ENCODE measurements around the gene CST7. TPM values are rescaled to one million over a fixed set of nuclear protein-coding genes. Genes with fewer than 3 reads are reported as not detected.

Gene CST7
- total and polyA plus RNA-seq, 3 donors from 2014 or later, result 0.56 to 4.1 TPM; not detected in 1

DNA sequence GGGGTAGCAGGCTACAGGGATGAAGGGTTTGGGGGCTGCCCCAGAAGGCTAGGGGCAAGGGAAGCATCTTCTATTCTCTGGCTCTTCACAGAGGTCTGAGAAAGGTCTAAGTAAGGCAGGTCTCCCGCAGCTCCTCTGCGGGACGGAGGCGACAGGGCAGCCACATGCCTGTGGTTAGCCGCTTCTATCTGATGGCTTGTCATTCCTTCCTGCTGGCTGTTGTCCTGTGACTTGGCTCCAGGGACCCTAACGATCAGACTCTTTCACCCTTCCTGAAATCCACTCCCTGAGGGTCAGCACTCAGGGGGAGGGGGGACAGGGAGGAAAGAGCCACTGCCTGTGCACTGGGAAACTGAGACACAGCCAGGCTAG, 673 bp downstream of the CST7 start:
- no peaks in the 10 kb centered on the region for H3K4me1 ChIP-seq
- no peaks in the 10 kb centered on the region for H3K36me3 ChIP-seq (ENCODE audit: low read depth, missing control alignments)
- no peaks in the 10 kb centered on the region for H3K9me3 ChIP-seq
- DNase-seq, result no peak
- whole genome bisulfite sequencing, 2 donors, result 63 to 76% methylated on average over 6 of the region's 6 CpGs
- H3K4me3 ChIP-seq, result no peak overlapping the region
- H3K27ac ChIP-seq, result no peak overlapping the region
- intact Hi-C loops (cut with DNase I; ENCODE audit: low total_unique reads), result no loop called here
- H3K27me3 ChIP-seq, result no peaks in the 10 kb centered on the region
- TF ChIP-seq POLR2A (IDR thresholded peaks at IDR 0.05), result no peak
- TF ChIP-seq, protein P1, sequence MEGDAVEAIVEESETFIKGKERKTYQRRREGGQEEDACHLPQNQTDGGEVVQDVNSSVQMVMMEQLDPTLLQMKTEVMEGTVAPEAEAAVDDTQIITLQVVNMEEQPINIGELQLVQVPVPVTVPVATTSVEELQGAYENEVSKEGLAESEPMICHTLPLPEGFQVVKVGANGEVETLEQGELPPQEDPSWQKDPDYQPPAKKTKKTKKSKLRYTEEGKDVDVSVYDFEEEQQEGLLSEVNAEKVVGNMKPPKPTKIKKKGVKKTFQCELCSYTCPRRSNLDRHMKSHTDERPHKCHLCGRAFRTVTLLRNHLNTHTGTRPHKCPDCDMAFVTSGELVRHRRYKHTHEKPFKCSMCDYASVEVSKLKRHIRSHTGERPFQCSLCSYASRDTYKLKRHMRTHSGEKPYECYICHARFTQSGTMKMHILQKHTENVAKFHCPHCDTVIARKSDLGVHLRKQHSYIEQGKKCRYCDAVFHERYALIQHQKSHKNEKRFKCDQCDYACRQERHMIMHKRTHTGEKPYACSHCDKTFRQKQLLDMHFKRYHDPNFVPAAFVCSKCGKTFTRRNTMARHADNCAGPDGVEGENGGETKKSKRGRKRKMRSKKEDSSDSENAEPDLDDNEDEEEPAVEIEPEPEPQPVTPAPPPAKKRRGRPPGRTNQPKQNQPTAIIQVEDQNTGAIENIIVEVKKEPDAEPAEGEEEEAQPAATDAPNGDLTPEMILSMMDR (IDR thresholded peaks at IDR 0.05), result no peak

DNA sequence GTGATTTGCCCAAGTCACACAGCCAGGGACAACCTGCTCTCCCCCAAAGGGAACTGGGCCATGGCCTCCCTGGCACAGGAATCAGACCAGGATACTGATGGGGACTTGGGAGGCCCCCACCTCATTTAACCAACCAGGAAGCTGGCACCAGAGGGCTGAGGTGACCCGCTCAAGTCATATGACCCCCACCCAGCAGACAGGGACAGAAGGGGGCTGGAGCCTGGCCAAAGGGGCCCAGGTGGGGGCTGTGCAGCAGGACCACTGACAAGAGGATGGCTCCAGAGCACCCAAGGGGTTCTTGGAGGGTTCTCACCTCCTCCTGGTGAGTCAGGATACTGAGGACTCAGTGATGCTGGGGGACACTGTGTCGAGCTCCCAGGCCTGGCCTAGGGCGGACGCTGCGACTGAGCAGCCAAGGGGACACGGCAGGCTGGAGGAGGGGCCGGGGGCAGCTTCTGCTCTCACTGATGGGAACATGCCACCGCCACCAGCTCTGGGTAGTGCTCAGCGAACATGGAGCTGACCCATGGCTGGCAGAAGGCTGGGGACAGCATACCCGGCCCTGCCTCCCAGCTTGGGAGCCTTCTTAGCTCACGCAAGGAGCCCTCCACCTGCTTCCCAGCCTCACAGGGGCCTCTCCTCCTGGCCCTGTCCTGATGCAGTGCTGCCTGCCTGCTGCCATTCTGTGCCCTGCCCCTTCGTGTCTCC, 1.2 kb downstream of the CST7 start:
- H3K36me3 ChIP-seq (ENCODE audit: low read depth, missing control alignments), result no peaks in the 10 kb centered on the region
- no peaks in the 10 kb centered on the region for H3K4me1 ChIP-seq
- H3K27me3 ChIP-seq, result no peaks in the 10 kb centered on the region
- no peak overlapping the region for H3K27ac ChIP-seq
- TF ChIP-seq, protein P1 (IDR thresholded peaks at IDR 0.05), result no peak
- no peak for TF ChIP-seq POLR2A (IDR thresholded peaks at IDR 0.05)
- 65 to 78% methylated on average over 8 to 12 of the region's 12 CpGs for WGBS, 2 donors
- intact Hi-C loops (cut with DNase I; ENCODE audit: low total_unique reads), result no loop called here
- H3K4me3 ChIP-seq, result no peak overlapping the region
- H3K9me3 ChIP-seq, result no peaks in the 10 kb centered on the region
- DNase-seq, result no peak

DNA sequence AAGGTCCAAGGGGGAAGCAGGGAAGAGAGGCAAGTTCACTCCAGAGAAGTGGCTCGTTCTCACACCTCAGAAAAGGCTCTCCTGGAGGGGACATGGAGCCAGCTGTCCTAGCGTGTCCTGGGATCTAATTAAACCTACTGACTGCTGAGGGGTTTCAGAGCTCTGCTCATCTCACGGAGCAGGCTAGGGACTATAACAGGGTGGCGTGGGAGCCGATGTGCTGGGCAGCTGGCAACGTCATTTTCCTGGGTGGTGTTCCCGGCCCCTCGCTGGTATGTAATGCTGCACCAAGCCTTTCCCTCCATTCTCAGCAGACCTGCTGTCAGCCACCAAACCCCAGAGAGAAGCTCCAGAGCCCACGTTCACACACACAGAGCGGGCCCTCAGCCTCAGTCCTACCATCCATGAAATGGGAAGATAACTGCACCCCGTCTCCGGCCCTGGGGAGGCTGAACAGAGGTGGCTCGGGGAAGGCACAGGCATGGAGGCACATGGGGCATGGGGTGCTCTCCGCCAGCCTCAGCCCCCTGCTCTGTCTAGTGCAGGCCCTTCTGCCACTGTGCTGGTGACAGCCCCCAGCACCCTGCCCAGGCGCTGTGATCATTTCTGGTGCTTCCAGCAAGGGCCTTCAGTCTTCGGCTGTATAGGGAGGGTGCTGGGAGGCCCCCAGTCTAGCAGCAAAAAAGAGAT, 1.9 kb downstream of the CST7 start:
- 66 to 83% methylated on average over 10 to 16 of the region's 16 CpGs for WGBS, 2 donors
- intact Hi-C loops (cut with DNase I; ENCODE audit: low total_unique reads), result no loop called here
- no peaks in the 10 kb centered on the region for H3K36me3 ChIP-seq (ENCODE audit: low read depth, missing control alignments)
- no peak overlapping the region for H3K4me3 ChIP-seq
- no peak overlapping the region for H3K27ac ChIP-seq
- no peak for TF ChIP-seq POLR2A (IDR thresholded peaks at IDR 0.05)
- TF ChIP-seq, protein P1 (IDR thresholded peaks at IDR 0.05), result no peak
- no peaks in the 10 kb centered on the region for H3K4me1 ChIP-seq
- DNase-seq, result no peak
- H3K27me3 ChIP-seq, result no peaks in the 10 kb centered on the region
- H3K9me3 ChIP-seq, result no peaks in the 10 kb centered on the region

DNA sequence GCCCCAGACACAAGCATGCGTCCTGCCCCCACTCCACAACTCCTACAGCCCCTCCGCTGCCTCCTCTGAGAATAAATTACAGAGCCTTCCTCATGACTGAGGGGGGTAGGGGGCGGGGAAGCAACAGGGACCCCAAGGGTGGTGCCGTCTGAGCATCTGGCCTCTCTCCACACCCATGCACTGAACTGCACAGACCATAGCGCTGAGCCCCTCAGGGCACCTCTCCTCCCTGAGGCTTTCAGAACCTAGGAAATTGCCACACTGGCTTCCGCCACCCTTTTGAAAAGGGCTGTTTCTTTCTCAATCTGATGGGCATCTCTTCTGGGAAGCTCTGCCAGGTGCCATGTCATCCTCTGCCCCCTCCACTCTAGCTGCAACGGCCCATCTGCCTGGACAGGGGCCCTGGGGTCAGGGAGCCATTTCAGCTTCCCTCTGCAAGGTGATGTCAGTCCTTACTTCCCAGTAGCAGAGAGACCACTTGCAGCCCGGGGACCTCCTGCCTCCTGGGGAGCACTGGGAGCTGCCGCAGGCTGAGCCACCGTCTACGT, 2.5 kb downstream of the CST7 start:
- no peak overlapping the region for H3K27ac ChIP-seq
- no peaks in the 10 kb centered on the region for H3K36me3 ChIP-seq (ENCODE audit: low read depth, missing control alignments)
- no peaks in the 10 kb centered on the region for H3K27me3 ChIP-seq
- TF ChIP-seq POLR2A (IDR thresholded peaks at IDR 0.05), result no peak
- TF ChIP-seq, protein P1 (IDR thresholded peaks at IDR 0.05), result no peak
- 43 to 50% methylated on average over 5 to 11 of the region's 11 CpGs for WGBS, 2 donors
- no peak for DNase-seq
- intact Hi-C loops (cut with DNase I; ENCODE audit: low total_unique reads), result no loop called here
- no peak overlapping the region for H3K4me3 ChIP-seq
- H3K4me1 ChIP-seq, result no peaks in the 10 kb centered on the region
- H3K9me3 ChIP-seq, result no peaks in the 10 kb centered on the region

All from testis (tissue), 3 donors.